Motor neuron (in vitro differentiated cells): Measurements from ENCODE around the gene LRP5. TPM values are rescaled to one million over a fixed set of nuclear protein-coding genes. Genes with fewer than 3 reads are reported as not detected.

ENCODE experiments used
- ATAC-seq, 8 experiments: fragments of 200-7000 bp; cut with Tn5 transposase; replicated peaks in 6 of 8; 2 replicates each; pipeline ENCODE4 v1.8.0; 2021; ENCODE audit warnings: mild to moderate bottlenecking in 8 of 8, moderate library complexity in 8 of 8
- H3K27ac ChIP-seq, 2 donors: fragments of 250-450 bp; sonication (Bioruptor Pico); 2 replicates each; pipeline ENCODE4 v1.9.0; 2021; ENCODE audit warnings: antibody characterized with exemption in 2 of 2, mild to moderate bottlenecking in 2 of 2, moderate library complexity in 1 of 2
- H3K4me1 ChIP-seq, 2 donors: fragments of 250-450 bp; sonication (Bioruptor Pico); replicated peaks in 1 of 2; 2 replicates each; pipeline ENCODE4 v1.6.1; 2021; ENCODE audit warnings: antibody characterized with exemption in 2 of 2, mild to moderate bottlenecking in 2 of 2, moderate library complexity in 1 of 2
- H3K4me3 ChIP-seq, 5 donors: fragments of 250-450 bp; sonication (Bioruptor Pico); 2 replicates each; pipeline ENCODE4 v1.9.0; 2021; ENCODE audit warnings: antibody characterized with exemption in 5 of 5, mild to moderate bottlenecking in 5 of 5, moderate library complexity in 4 of 5
- WGBS, 10 experiments: fragments of 450-650 bp; shearing (Covaris generic); methylation state at CpG; one replicate each; pipeline ENCODE4 v1.0.0; 2022; 5-methylcytosine and 5-hydroxymethylcytosine counted together
- in situ Hi-C, 9 experiments: fragments of 400-800 bp; cut with MboI; loops; one replicate each; pipeline ENCODE4 v1.15.0; 2021; ENCODE audit warnings: low sequenced_read_pairs in 9 of 9, low pct_unique_long_range_greater_than_20kb in 2 of 9; ENCODE audit not compliant: unreplicated experiment in 9 of 9
- total RNA-seq, 8 experiments: library from RNA; unstranded; fragments of 300-600 nt; gene quantifications; 2 replicates each; pipeline versions ENCODE4 v1.2.3 to v1.2.4, GENCODE V29; 2022

The LRP5 gene
- total RNA-seq, 8 experiments from 2014 or later: 4.8 to 49.4 (median 14.0) TPM

- in situ Hi-C loops: loop anchor here in 1 of 9 experiments (25.0 kb wide), 1 partner anchor 173 kb away; no protein-coding TSS in a partner anchor
- H3K4me3 ChIP-seq: no peak overlapping the region
- H3K27ac ChIP-seq: no peak overlapping the region
- 67 to 100% (median 88%) methylated on average over 1 to 8 of the region's 30 CpGs; no CpG with 5 or more reads in 2 of the 10 experiments for WGBS, 10 experiments
- H3K4me1 ChIP-seq: peaks cover 0 to 14% of the 10 kb centered on the region in 2 donors
- ATAC-seq: no peak
Observed at GRCh38 chr11:68409748-68410344, 97.5 kb downstream of the LRP5 start.

GRCh38 chr11:68411501-68411991, 99.2 kb downstream of the LRP5 start:
- in situ Hi-C loops: loop anchor here in 1 of 9 experiments (25.0 kb wide), 1 partner anchor 174 kb away; no protein-coding TSS in a partner anchor
- Histone ChIP-seq H3K4me3 (no peak overlapping the region), H3K4me1 (peaks cover 0 to 14% of the 10 kb centered on the region in 2 donors), H3K27ac (no peak overlapping the region)
- WGBS, 10 experiments: 80 to 100% (median 86%) methylated on average over 1 of the region's 17 CpGs; no CpG with 5 or more reads in 7 of the 10 experiments
- ATAC-seq: peak in 3 of 8 experiments; percentile 33 to 81 (median 44)

GRCh38 chr11:68412593-68413475, 100.4 kb downstream of the LRP5 start:
- H3K27ac ChIP-seq: peak overlapping the region in 1 of 2 donors; percentile 69
- ATAC-seq: peak in 7 of 8 experiments; percentile 58 to 92 (median 83)
- WGBS, 10 experiments: 22 to 100% (median 97%) methylated on average over 1 to 11 of the region's 24 CpGs; no CpG with 5 or more reads in 4 of the 10 experiments
- in situ Hi-C loops: loop anchor here in 1 of 9 experiments (25.0 kb wide), 1 partner anchor 176 kb away; no protein-coding TSS in a partner anchor
- no peak overlapping the region for H3K4me3 ChIP-seq
- peaks cover 0 to 14% of the 10 kb centered on the region in 2 donors for H3K4me1 ChIP-seq

GRCh38 chr11:68413591-68413999, 101.2 kb downstream of the LRP5 start:
- peaks cover 0 to 14% of the 10 kb centered on the region in 2 donors for H3K4me1 ChIP-seq
- peak overlapping the region in 1 of 2 donors; percentile 69 for H3K27ac ChIP-seq
- 50 to 100% (median 93%) methylated on average over 1 to 15 of the region's 27 CpGs; no CpG with 5 or more reads in 3 of the 10 experiments for WGBS, 10 experiments
- in situ Hi-C loops: loop anchor here in 1 of 9 experiments (25.0 kb wide), 1 partner anchor 176 kb away; no protein-coding TSS in a partner anchor
- ATAC-seq: no peak
- no peak overlapping the region for H3K4me3 ChIP-seq

- no peak overlapping the region for H3K4me3 ChIP-seq
- peaks cover 0 to 14% of the 10 kb centered on the region in 2 donors for H3K4me1 ChIP-seq
- ATAC-seq: no peak
- 90 to 100% (median 99%) methylated on average over 2 to 5 of the region's 19 CpGs; no CpG with 5 or more reads in 6 of the 10 experiments for WGBS, 10 experiments
- no peak overlapping the region for H3K27ac ChIP-seq
- in situ Hi-C loops: loop anchor here in 1 of 9 experiments (25.0 kb wide), 1 partner anchor 177 kb away; no protein-coding TSS in a partner anchor
Observed at GRCh38 chr11:68414496-68415221, 102.3 kb downstream of the LRP5 start.

GRCh38 chr11:68416070-68416578, 103.7 kb downstream of the LRP5 start:
- in situ Hi-C loops: loop anchor here in 1 of 9 experiments (25.0 kb wide), 1 partner anchor 179 kb away; no protein-coding TSS in a partner anchor
- no peak for ATAC-seq
- H3K4me3 ChIP-seq: no peak overlapping the region
- H3K4me1 ChIP-seq: peaks cover 0 to 14% of the 10 kb centered on the region in 2 donors
- no peak overlapping the region for H3K27ac ChIP-seq
- 94 to 100% (median 98%) methylated on average over 1 to 10 of the region's 22 CpGs; no CpG with 5 or more reads in 3 of the 10 experiments for WGBS, 10 experiments

- Histone ChIP-seq H3K4me3 (no peak overlapping the region), H3K4me1 (peaks cover 0 to 7% of the 10 kb centered on the region in 2 donors), H3K27ac (no peak overlapping the region)
- 40 to 90% (median 76%) methylated on average over 2 to 5 of the region's 6 CpGs; no CpG with 5 or more reads in 3 of the 10 experiments for WGBS, 10 experiments
- ATAC-seq: peak in 2 of 8 experiments; percentile 17 to 30
- in situ Hi-C loops: loop anchor here in 1 of 9 experiments (25.0 kb wide), 1 partner anchor 181 kb away; no protein-coding TSS in a partner anchor
Observed at GRCh38 chr11:68418648-68419047, 106.3 kb downstream of the LRP5 start.

- ATAC-seq: no peak
- H3K4me3 ChIP-seq: no peak overlapping the region
- H3K27ac ChIP-seq: no peak overlapping the region
- in situ Hi-C loops: loop anchor here in 1 of 9 experiments (25.0 kb wide), 1 partner anchor 183 kb away; no protein-coding TSS in a partner anchor
- peaks cover 0 to 3% of the 10 kb centered on the region in 2 donors for H3K4me1 ChIP-seq
- 95 to 100% (median 100%) methylated on average over 1 to 4 of the region's 7 CpGs; no CpG with 5 or more reads in 4 of the 10 experiments for WGBS, 10 experiments
Observed at GRCh38 chr11:68420171-68420570, 107.8 kb downstream of the LRP5 start.

- Histone ChIP-seq H3K4me1 (peaks cover 0 to 3% of the 10 kb centered on the region in 2 donors), H3K27ac (no peak overlapping the region), H3K4me3 (no peak overlapping the region)
- WGBS, 10 experiments: 93% methylated on average over 3 to 7 of the region's 21 CpGs; no CpG with 5 or more reads in 8 of the 10 experiments
- in situ Hi-C loops: loop anchor here in 1 of 9 experiments (25.0 kb wide), 1 partner anchor 186 kb away; no protein-coding TSS in a partner anchor
- no peak for ATAC-seq
Observed at GRCh38 chr11:68423481-68423880, 111.1 kb downstream of the LRP5 start.

- no peak for ATAC-seq
- in situ Hi-C loops: loop anchor here in 1 of 9 experiments (25.0 kb wide), 1 partner anchor 187 kb away; no protein-coding TSS in a partner anchor
- Histone ChIP-seq H3K4me3 (no peak overlapping the region), H3K4me1 (peaks cover 0 to 3% of the 10 kb centered on the region in 2 donors), H3K27ac (no peak overlapping the region)
- WGBS, 10 experiments: 38 to 100% (median 94%) methylated on average over 1 to 10 of the region's 19 CpGs; no CpG with 5 or more reads in 5 of the 10 experiments
Observed at GRCh38 chr11:68424101-68424632, 111.8 kb downstream of the LRP5 start.
